Activated CD8-positive, alpha-beta memory T cell treated with anti-CD3 and anti-CD28 coated beads for 1 hour (primary cell): Measurements from ENCODE around the gene ANKRD65.
A peak's percentile ranks its signal among the peaks of the same experiment; 100 is the strongest.
"Not testable (repeated sequence)": the region's sequence is repeated elsewhere in the genome, so short reads cannot be mapped to it uniquely, and the experiment has no call there.

Source experiments
- DNase-seq, 2 donors: peaks; one replicate each; pipeline ENCODE4 v3.0.0-alpha.2; 2020; ENCODE audit warnings: low read depth in 1 of 2; ENCODE audit errors: extremely low read depth in 1 of 2

ANKRD65 gene

GRCh38 chr1:1399187-1399871 lies 21.7 kb downstream of the ANKRD65 start, which contains the start of gene CCNL2:
Gene CCNL2 (minus strand): TSS chr1:1399335. CDS start chr1:1399306, 29 bp downstream.
- peak; percentile 97 to 99 for DNase-seq

- no peak for DNase-seq
These were observed 22.3 kb downstream of the ANKRD65 start for GRCh38 chr1:1398677-1399186.

GRCh38 chr1:1397839-1398523 lies 23.1 kb downstream of the ANKRD65 start:
- no peak for DNase-seq

GRCh38 chr1:1395166-1395565 lies 25.9 kb downstream of the ANKRD65 start:
- DNase-seq: no peak

GRCh38 chr1:1394116-1394515 lies 27.0 kb downstream of the ANKRD65 start:
- no peak for DNase-seq

GRCh38 chr1:1393428-1393827 lies 27.6 kb downstream of the ANKRD65 start:
- DNase-seq: no peak

- DNase-seq: no peak
These were observed 28.1 kb downstream of the ANKRD65 start for GRCh38 chr1:1393014-1393413.

GRCh38 chr1:1391225-1391624 lies 29.9 kb downstream of the ANKRD65 start:
- DNase-seq: no peak

- DNase-seq: no peak
These were observed 30.4 kb downstream of the ANKRD65 start for GRCh38 chr1:1390675-1391074.

- no peak for DNase-seq
These were observed 33.0 kb downstream of the ANKRD65 start for GRCh38 chr1:1388078-1388472.

- no peak for DNase-seq
These were observed 33.7 kb downstream of the ANKRD65 start for GRCh38 chr1:1387098-1388077.

- DNase-seq: no peak
These were observed 35.1 kb downstream of the ANKRD65 start for GRCh38 chr1:1385931-1386330.

- DNase-seq: not testable (repeated sequence)
These were observed 35.7 kb downstream of the ANKRD65 start for GRCh38 chr1:1385339-1385738.

GRCh38 chr1:1381294-1381693 lies 39.8 kb downstream of the ANKRD65 start:
- DNase-seq: no peak

- DNase-seq: no peak
These were observed 40.2 kb downstream of the ANKRD65 start for GRCh38 chr1:1380860-1381259.

- no peak for DNase-seq
These were observed 43.4 kb downstream of the ANKRD65 start for GRCh38 chr1:1377540-1378205.

- no peak for DNase-seq
These were observed 44.4 kb downstream of the ANKRD65 start for GRCh38 chr1:1376551-1377226.

GRCh38 chr1:1374929-1375662 lies 46.0 kb downstream of the ANKRD65 start, which contains the start of gene AURKAIP1:
Gene AURKAIP1 (minus strand): TSS chr1:1375207. CDS start chr1:1374756, 451 bp downstream.
- peak; percentile 85 to 91 for DNase-seq

- DNase-seq: no peak
These were observed 46.5 kb downstream of the ANKRD65 start for GRCh38 chr1:1374589-1374928.
